Embryonic facial prominence (tissue), 1 donor: Measurements from ENCODE around the gene GSX2.
"Not testable (repeated sequence)": the region's sequence is repeated elsewhere in the genome, so short reads cannot be mapped to it uniquely, and the experiment has no call there.

ENCODE experiments used
- DNase-seq: peaks from one replicate; pipeline ENCODE4 v3.0.0-alpha.2; 2016; ENCODE audit errors: extremely low spot score

The GSX2 gene

DNA sequence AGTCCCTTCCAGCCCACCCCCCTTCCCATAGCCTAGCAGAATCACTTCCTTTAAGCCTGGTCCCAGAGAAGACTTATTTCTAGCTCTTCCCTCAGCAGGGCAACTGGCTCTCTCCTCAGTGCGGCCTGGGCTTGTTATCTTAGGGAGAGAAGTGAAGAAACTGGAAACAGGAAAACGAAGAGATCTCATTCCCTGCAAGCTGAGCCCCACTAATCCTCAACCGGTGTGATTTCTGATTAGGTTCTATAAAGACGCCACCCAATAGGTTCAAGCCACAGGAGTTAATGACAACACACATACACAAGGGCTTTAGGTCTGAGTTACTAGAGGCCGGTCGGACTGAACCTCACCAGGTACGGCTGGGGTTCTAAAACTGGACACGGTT is 3.2 kb downstream of the GSX2 start:
- no peak for DNase-seq

- DNase-seq: no peak
Measured at GRCh38 chr4:54104907-54105306, 4.9 kb downstream of the GSX2 start.

- no peak for DNase-seq
Measured at GRCh38 chr4:54107951-54108748, 8.2 kb downstream of the GSX2 start.

GRCh38 chr4:54109241-54110018 is 9.5 kb downstream of the GSX2 start:
- DNase-seq: no peak

GRCh38 chr4:54110019-54110416 is 10.1 kb downstream of the GSX2 start:
- DNase-seq: no peak

GRCh38 chr4:54113206-54113605 is 13.2 kb downstream of the GSX2 start:
- DNase-seq: not testable (repeated sequence)

GRCh38 chr4:54116246-54116645 is 16.3 kb downstream of the GSX2 start:
- DNase-seq: not testable (repeated sequence)

- no peak for DNase-seq
Measured at GRCh38 chr4:54118850-54119589, 19.1 kb downstream of the GSX2 start.

DNA sequence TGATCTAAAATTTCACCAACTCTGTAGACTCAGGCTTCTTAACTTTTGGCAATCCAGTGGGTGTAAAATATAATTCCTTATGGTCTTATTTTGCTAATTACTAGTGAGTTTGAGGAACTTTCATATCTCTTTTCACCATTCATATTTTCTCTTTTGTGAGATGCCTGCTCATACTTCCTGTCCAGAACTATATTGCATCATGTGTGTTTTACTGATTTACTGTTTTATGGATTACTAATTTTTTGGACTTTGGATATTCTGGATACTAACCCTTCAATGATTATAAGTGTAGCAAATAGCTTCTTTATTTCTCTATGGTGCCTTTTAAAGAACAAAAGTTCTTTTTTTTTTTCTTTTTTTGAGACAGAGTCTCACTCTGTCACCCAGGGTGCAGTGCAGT is 20.6 kb downstream of the GSX2 start:
- DNase-seq: no peak

DNA sequence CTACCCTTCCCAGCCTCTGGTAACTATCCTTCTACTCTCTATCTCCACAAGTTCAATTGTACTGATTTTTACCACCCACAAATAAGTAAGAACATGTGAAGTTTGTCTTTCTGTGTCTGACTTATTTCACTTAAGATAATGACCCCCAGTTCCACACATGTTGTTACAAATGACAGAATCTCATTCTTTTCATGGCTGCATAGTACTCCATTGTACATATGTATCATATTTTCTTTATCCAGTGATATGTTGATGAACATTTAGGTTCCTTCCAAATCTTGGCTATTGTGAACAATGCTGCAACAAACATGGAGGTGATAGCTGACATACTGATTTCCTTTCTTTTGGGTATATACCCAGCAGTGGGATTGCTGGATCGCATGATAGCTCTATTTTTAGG is 27.7 kb downstream of the GSX2 start:
- DNase-seq: no peak

GRCh38 chr4:54128694-54129093 is 28.7 kb downstream of the GSX2 start:
- DNase-seq: not testable (repeated sequence)

GRCh38 chr4:54139332-54139731 is 39.4 kb downstream of the GSX2 start:
- DNase-seq: no peak

DNA sequence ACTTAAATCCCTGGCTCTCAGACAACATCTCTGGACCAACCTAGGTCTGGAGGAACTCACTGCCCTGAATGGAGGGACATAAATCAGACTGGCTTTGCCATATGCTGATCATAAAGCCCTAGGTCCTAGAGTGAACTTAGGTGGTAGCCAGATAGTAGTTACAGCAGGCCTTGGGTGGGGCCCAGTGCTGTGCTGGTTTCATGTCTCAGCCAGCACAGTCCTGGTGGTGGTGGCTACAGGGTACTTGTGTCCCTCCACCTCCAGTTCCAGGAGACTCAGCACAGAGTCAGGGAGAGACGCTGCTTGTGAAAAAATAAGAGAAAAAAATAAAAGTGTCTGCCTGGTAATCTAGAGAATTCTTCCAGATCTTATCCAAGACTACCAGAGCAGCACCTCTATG is 40.3 kb downstream of the GSX2 start:
- DNase-seq: no peak

GRCh38 chr4:54144199-54144598 is 44.2 kb downstream of the GSX2 start:
- DNase-seq: no peak

DNA sequence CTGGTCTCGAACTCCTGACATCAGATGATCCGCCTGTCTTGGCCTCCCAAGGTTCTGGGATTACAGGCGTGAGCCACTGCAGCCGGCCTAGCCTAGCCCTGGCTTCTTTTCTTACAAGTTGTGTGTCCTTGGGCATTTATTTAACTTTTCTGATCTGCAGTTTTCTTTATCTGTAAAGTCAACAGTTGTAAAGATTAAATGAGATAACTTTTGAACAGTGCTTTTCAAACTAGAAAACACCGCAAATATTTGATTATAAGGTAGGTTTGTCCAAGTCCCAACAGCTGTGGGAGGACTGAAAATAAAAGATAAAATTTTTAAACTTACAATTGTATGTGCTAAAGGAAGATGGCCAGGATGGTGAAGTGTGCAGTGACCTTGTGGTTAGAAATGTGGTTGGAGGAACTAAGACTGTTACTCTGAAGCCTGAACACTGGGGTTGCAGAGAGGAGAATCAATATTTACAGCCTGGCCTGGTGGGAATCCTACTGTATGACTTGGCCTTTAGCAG is 44.8 kb downstream of the GSX2 start:
- no peak for DNase-seq

GRCh38 chr4:54146139-54146538 is 46.2 kb downstream of the GSX2 start:
- DNase-seq: no peak

GRCh38 chr4:54149323-54149722 is 49.4 kb downstream of the GSX2 start:
- DNase-seq: no peak
